Psoas muscle (tissue), 8 donors: ENCODE measurements around the gene STK32A. TPM values are rescaled to one million over a fixed set of nuclear protein-coding genes. Genes with fewer than 3 reads are reported as not detected.

Experiments used
- ATAC-seq, 4 donors: fragments of 200-7000 bp; cut with Tn5 transposase; one replicate each; pipeline ENCODE4 v1.9.1; 2020; ENCODE audit warnings: moderate library complexity in 3 of 4, mild to moderate bottlenecking in 2 of 4
- DNase-seq, 2 donors: peaks; one replicate each; pipeline ENCODE4 v3.0.0-alpha.2; 2020
- H3K27ac ChIP-seq: fragments of 200-600 bp; one replicate; pipeline ENCODE4 v1.8.0; 2022
- H3K27me3 ChIP-seq, 3 donors: fragments of 200-600 bp in 1 of 3; one replicate each; pipeline versions ENCODE4 v1.6.1 to v1.8.0; 2013 to 2022; ENCODE audit warnings: low read length in 2 of 3, mild to moderate bottlenecking in 2 of 3, moderate library complexity in 1 of 3; ENCODE audit not compliant: insufficient read depth in 3 of 3
- H3K36me3 ChIP-seq, 2 donors: fragments of 200-600 bp in 1 of 2; one replicate each; pipeline versions ENCODE4 v1.6.1 to v1.8.0; 2013 to 2022; ENCODE audit warnings: low read depth in 1 of 2, mild to moderate bottlenecking in 1 of 2, moderate library complexity in 1 of 2; ENCODE audit not compliant: insufficient read depth in 1 of 2
- H3K4me1 ChIP-seq: fragments of 200-600 bp; one replicate; pipeline ENCODE4 v1.8.0; 2022
- H3K4me3 ChIP-seq: fragments of 200-600 bp; one replicate; pipeline ENCODE4 v1.8.0; 2022; ENCODE audit warnings: mild to moderate bottlenecking
- H3K9me3 ChIP-seq: fragments of 200-600 bp; one replicate; pipeline ENCODE4 v1.8.0; 2022
- CTCF ChIP-seq: fragments of 200-600 bp; IDR thresholded peaks from one replicate; pipeline ENCODE4 v1.8.0; 2022; ENCODE audit warnings: antibody characterized with exemption
- WGBS, 3 donors: extraction: QIAGEN DNeasy Blood & Tissue Kit; methylation state at CpG; one replicate each; pipeline versions ENCODE4 v1.1.6 to v1.1.7; 2013; 5-methylcytosine and 5-hydroxymethylcytosine counted together
- intact Hi-C, 2 donors: fragments of 100-400 bp; cut with DNase I; formaldehyde crosslinking; loops; one replicate each; pipeline versions ENCODE4 v1.11.0 to v1.14.2; 2022
- polyA plus RNA-seq, 3 donors: library from polyadenylated mRNA; stranded (reverse); fragments of 200-250 nt; gene quantifications; one replicate each; pipeline ENCODE4 v1.2.3, GENCODE V29; 2013
- total RNA-seq, 4 donors: library from RNA; stranded (reverse); fragmentation: NEBNext Ultra II Directional in 2 of 4; extraction: Animal tissue kit (Norgen Biotek cat#: 25700) in 2 of 4; gene quantifications; one replicate each; pipeline versions ENCODE4 v1.2.1 to v1.2.4, GENCODE V29; 2021 to 2023
- donor health status: healthy with polysubstance abuse.
- donor health status: DM: no; HTN: no; CAD: no; lungs with moderate emphysema.
- donor health status: Bipolar disorder and iron deficiency.
- donor health status: healthy.
- donor health status: DM: yes; HTN: yes; CAD: no.
- donor health status: DM: no; HTN: no; CAD: no.
- donor health status: DM: no; HTN: no; CAD: no.
- donor health status: DM: yes; HTN: yes; CAD: no.

Gene STK32A
- total and polyA plus RNA-seq, 7 donors: 0.09 to 2.6 (median 0.30) TPM

DNA sequence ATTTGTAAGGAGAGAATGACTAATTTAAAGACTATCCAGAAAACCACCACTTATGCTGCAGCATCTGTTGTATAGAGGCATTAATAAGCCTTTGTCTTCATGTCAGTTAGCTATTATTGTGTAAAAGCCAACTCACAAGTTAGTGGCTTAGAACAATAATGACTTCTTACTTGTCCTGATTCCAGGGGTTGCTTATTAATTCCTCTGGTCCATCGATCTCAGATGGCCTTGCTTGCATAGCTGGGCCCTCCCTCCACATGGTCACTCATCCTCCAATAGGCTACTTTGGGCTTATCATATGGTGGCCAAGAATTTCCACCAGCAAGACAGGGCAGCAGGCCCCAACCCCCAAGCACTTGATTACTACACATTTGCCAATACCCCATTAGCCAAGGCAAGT is 44.5 kb upstream of the STK32A start:
- H3K4me1 ChIP-seq: no peaks in the 10 kb centered on the region
- ATAC-seq (no peak), DNase-seq (no peak)
- intact Hi-C loops: loop anchor here in 1 of 2 donors (5.0 kb wide), 1 partner anchor 658 kb away; no protein-coding TSS in a partner anchor
- H3K36me3 ChIP-seq: no peaks in the 10 kb centered on the region
- TF ChIP-seq CTCF: no peak
- 34 to 56% (median 50%) methylated on average over 1 of the region's 1 CpG for WGBS, 3 donors
- H3K9me3 ChIP-seq: no peaks in the 10 kb centered on the region
- no peak overlapping the region for H3K4me3 ChIP-seq
- H3K27ac ChIP-seq: no peak overlapping the region
- no peaks in the 10 kb centered on the region for H3K27me3 ChIP-seq

GRCh38 chr5:147193123-147193522 is 41.7 kb upstream of the STK32A start:
- WGBS, 3 donors: 85 to 95% (median 86%) methylated on average over 1 of the region's 1 CpG
- Histone ChIP-seq H3K4me3 (no peak overlapping the region), H3K9me3 (no peaks in the 10 kb centered on the region), H3K4me1 (no peaks in the 10 kb centered on the region), H3K36me3 (no peaks in the 10 kb centered on the region), H3K27me3 (no peaks in the 10 kb centered on the region), H3K27ac (no peak overlapping the region)
- TF ChIP-seq CTCF: no peak
- ATAC-seq (no peak), DNase-seq (no peak)
- intact Hi-C loops: loop anchor here in 1 of 2 donors (5.0 kb wide), 1 partner anchor 661 kb away; no protein-coding TSS in a partner anchor

DNA sequence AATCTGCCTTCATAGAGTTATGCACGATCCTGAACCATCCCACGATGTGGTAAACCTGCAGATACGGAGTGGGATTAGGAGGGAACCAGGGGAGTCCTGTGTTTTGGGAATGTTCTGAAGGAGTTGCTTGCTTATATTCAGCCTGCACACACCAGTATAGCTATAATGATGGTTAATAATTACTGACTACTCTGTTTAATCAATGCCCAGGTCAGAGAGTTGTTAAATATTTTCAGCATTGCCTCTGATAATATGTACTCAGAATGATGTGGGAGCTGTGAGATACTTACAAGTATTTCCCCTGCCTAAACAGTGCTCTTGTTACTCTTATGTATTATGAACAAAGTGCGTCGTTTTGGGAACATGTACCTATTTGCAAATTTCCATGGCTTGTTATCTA is 34.8 kb upstream of the STK32A start:
- Histone ChIP-seq H3K36me3 (no peaks in the 10 kb centered on the region), H3K4me3 (no peak overlapping the region), H3K9me3 (no peaks in the 10 kb centered on the region), H3K27me3 (peaks cover 0 to 4% (median 0%) of the 10 kb centered on the region in 3 donors), H3K27ac (no peak overlapping the region), H3K4me1 (no peaks in the 10 kb centered on the region)
- 79 to 89% (median 81%) methylated on average over 5 of the region's 5 CpGs for WGBS, 3 donors
- ATAC-seq (no peak), DNase-seq (no peak)
- TF ChIP-seq CTCF: no peak
- intact Hi-C loops: no loop called here

GRCh38 chr5:147203213-147203612 is 31.6 kb upstream of the STK32A start:
- H3K36me3 ChIP-seq: no peaks in the 10 kb centered on the region
- WGBS, 3 donors: 74 to 80% (median 79%) methylated on average over 4 of the region's 4 CpGs
- no peak for TF ChIP-seq CTCF
- intact Hi-C loops: no loop called here
- ATAC-seq (no peak), DNase-seq (no peak)
- no peak overlapping the region for H3K4me3 ChIP-seq
- no peak overlapping the region for H3K27ac ChIP-seq
- H3K9me3 ChIP-seq: no peaks in the 10 kb centered on the region
- peaks cover 0 to 4% (median 0%) of the 10 kb centered on the region in 3 donors for H3K27me3 ChIP-seq
- no peaks in the 10 kb centered on the region for H3K4me1 ChIP-seq

DNA sequence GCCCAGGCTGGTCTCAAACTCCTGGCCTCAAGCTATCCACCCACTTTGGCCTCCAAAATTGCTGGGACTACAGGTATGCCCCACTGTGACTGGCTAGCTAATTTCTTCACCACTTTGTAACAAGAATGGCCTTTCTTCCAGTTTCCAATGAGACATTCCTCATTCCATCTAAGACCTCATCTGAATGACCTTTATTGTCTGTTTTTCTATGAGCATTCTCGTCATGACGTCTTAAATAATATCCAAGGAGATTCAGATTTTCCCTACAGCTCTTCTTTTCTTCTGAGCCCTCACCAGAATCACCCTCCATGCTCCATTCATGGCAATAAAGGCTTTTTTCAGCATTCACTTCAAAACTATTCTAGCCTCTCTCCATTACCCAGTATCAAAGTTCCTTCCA is 30.2 kb upstream of the STK32A start:
- Histone ChIP-seq H3K4me1 (no peaks in the 10 kb centered on the region), H3K36me3 (no peaks in the 10 kb centered on the region), H3K9me3 (no peaks in the 10 kb centered on the region), H3K27ac (no peak overlapping the region), H3K27me3 (peaks cover 0 to 3% (median 0%) of the 10 kb centered on the region in 3 donors), H3K4me3 (no peak overlapping the region)
- no peak for TF ChIP-seq CTCF
- intact Hi-C loops: no loop called here
- ATAC-seq (no peak), DNase-seq (no peak)
- WGBS, 3 donors: 79 to 84% (median 83%) methylated on average over 2 of the region's 2 CpGs
